ENCODE data around the gene RAB11FIP4.

The RAB11FIP4 gene

GRCh38 chr17:31518478-31518877 lies 127.0 kb downstream of the RAB11FIP4 start:
- Histone ChIP-seq H3K4me3 (replicated peaks; ENCODE audit: insufficient read depth, low read length) (no peak overlapping the region), H3K27me3 (ENCODE audit: insufficient read depth, poor library complexity, severe bottlenecking) (no peaks in the 10 kb centered on the region), H3K27ac (replicated peaks) (no peak overlapping the region)
- no peak for DNase-seq (ENCODE audit: low read depth in 1 of 2, low spot score in 1 of 2)
- TF ChIP-seq GABPA (IDR thresholded peaks at IDR 0.05; ENCODE audit: low read depth) (no peak), SPI1 (IDR thresholded peaks at IDR 0.05; ENCODE audit: borderline replicate concordance, low read depth) (no peak), REST (IDR thresholded peaks at IDR 0.05; ENCODE audit: insufficient replicate concordance, low read depth) (no peak), POLR2AphosphoS5 (IDR thresholded peaks at IDR 0.05; ENCODE audit: low read depth) (no peak), CTCF (IDR thresholded peaks at IDR 0.05; ENCODE audit: insufficient read depth, low read length) (no peak)

GRCh38 chr17:31521632-31522283 lies 130.3 kb downstream of the RAB11FIP4 start:
- no peak for DNase-seq (ENCODE audit: low read depth in 1 of 2, low spot score in 1 of 2)
- Histone ChIP-seq H3K27me3 (ENCODE audit: insufficient read depth, poor library complexity, severe bottlenecking) (no peaks in the 10 kb centered on the region), H3K4me3 (replicated peaks; ENCODE audit: insufficient read depth, low read length) (no peak overlapping the region), H3K27ac (replicated peaks) (no peak overlapping the region)
- TF ChIP-seq SPI1 (IDR thresholded peaks at IDR 0.05; ENCODE audit: borderline replicate concordance, low read depth) (no peak), POLR2AphosphoS5 (IDR thresholded peaks at IDR 0.05; ENCODE audit: low read depth) (no peak), GABPA (IDR thresholded peaks at IDR 0.05; ENCODE audit: low read depth) (no peak), REST (IDR thresholded peaks at IDR 0.05; ENCODE audit: insufficient replicate concordance, low read depth) (no peak), CTCF (IDR thresholded peaks at IDR 0.05; ENCODE audit: insufficient read depth, low read length) (no peak)

GRCh38 chr17:31522284-31522931 lies 130.9 kb downstream of the RAB11FIP4 start:
- TF ChIP-seq POLR2AphosphoS5 (IDR thresholded peaks at IDR 0.05; ENCODE audit: low read depth): no peak
- Histone ChIP-seq H3K27me3 (ENCODE audit: insufficient read depth, poor library complexity, severe bottlenecking) (no peaks in the 10 kb centered on the region), H3K4me3 (replicated peaks; ENCODE audit: insufficient read depth, low read length) (no peak overlapping the region), H3K27ac (replicated peaks) (no peak overlapping the region)
- no peak for DNase-seq (ENCODE audit: low read depth in 1 of 2, low spot score in 1 of 2)

- no peak for DNase-seq (ENCODE audit: low read depth in 1 of 2, low spot score in 1 of 2)
- TF ChIP-seq POLR2AphosphoS5 (IDR thresholded peaks at IDR 0.05; ENCODE audit: low read depth): no peak
- TF ChIP-seq GABPA (IDR thresholded peaks at IDR 0.05; ENCODE audit: low read depth): no peak
- TF ChIP-seq SPI1 (IDR thresholded peaks at IDR 0.05; ENCODE audit: borderline replicate concordance, low read depth): no peak
- no peak for TF ChIP-seq REST (IDR thresholded peaks at IDR 0.05; ENCODE audit: insufficient replicate concordance, low read depth)
- no peak for TF ChIP-seq CTCF (IDR thresholded peaks at IDR 0.05; ENCODE audit: insufficient read depth, low read length)
- H3K27me3 ChIP-seq (ENCODE audit: insufficient read depth, poor library complexity, severe bottlenecking): no peaks in the 10 kb centered on the region
- no peak overlapping the region for H3K27ac ChIP-seq (replicated peaks)
- no peak overlapping the region for H3K4me3 ChIP-seq (replicated peaks; ENCODE audit: insufficient read depth, low read length)
Observed at GRCh38 chr17:31522987-31523495, 131.6 kb downstream of the RAB11FIP4 start.
